Left ventricle myocardium superior (tissue), 1 donor: ENCODE data around the gene C4orf17. TPM values are rescaled to one million over a fixed set of nuclear protein-coding genes. Genes with fewer than 3 reads are reported as not detected.

ENCODE experiments used
- ATAC-seq: fragments of 200-7000 bp; cut with Tn5 transposase; one replicate; pipeline ENCODE4 v1.9.1; 2020; ENCODE audit warnings: mild to moderate bottlenecking, moderate library complexity
- DNase-seq: peaks from one replicate; pipeline ENCODE4 v3.0.0-alpha.2; 2020
- intact Hi-C: fragments of 100-400 bp; cut with micrococcal nuclease; formaldehyde crosslinking; loops from one replicate; pipeline ENCODE4 v1.11.0; 2022
- total RNA-seq: library from RNA; stranded (reverse); fragmentation: NEBNext Ultra II Directional; extraction: Animal tissue kit (Norgen Biotek cat#: 25700); gene quantifications from one replicate; pipeline ENCODE4 v1.2.1, GENCODE V29; 2021
- donor health status: DM: no; HTN: yes; CAD: no; lungs with severe emphysema.

C4orf17 gene
- total RNA-seq, 1 donor from 2014 or later, result not detected

GRCh38 chr4:99591757-99592156, 80.9 kb downstream of the C4orf17 start:
- intact Hi-C loops, result no loop called here
- DNase-seq (no peak), ATAC-seq (no peak)

Other genes starting within 250 kb of the C4orf17 start
- gene ADH1A, start 220.0 kb upstream of the C4orf17 start, total RNA-seq, result 0.57 TPM
- 110 TPM for gene ADH1B, start 189.6 kb upstream of the C4orf17 start, total RNA-seq
- gene ADH1C, start 158.3 kb upstream of the C4orf17 start, total RNA-seq, result 7.6 TPM
- not detected for gene ADH7, start 75.7 kb upstream of the C4orf17 start, total RNA-seq
- 4.6 TPM for gene TRMT10A, start 53.0 kb downstream of the C4orf17 start, total RNA-seq
- gene MTTP, start 63.8 kb downstream of the C4orf17 start, total RNA-seq, result 2.0 TPM
- gene C4orf54, start 146.8 kb downstream of the C4orf17 start, total RNA-seq, result 0.77 TPM